GM19035 (cell line): ENCODE measurements around the gene MYZAP.

ENCODE experiments used
- ATAC-seq: cut with Tn5 transposase; IDR thresholded peaks from one replicate; pipeline ENCODE4 v1.9.1; 2021; ENCODE audit not compliant: unreplicated experiment

Gene MYZAP

DNA sequence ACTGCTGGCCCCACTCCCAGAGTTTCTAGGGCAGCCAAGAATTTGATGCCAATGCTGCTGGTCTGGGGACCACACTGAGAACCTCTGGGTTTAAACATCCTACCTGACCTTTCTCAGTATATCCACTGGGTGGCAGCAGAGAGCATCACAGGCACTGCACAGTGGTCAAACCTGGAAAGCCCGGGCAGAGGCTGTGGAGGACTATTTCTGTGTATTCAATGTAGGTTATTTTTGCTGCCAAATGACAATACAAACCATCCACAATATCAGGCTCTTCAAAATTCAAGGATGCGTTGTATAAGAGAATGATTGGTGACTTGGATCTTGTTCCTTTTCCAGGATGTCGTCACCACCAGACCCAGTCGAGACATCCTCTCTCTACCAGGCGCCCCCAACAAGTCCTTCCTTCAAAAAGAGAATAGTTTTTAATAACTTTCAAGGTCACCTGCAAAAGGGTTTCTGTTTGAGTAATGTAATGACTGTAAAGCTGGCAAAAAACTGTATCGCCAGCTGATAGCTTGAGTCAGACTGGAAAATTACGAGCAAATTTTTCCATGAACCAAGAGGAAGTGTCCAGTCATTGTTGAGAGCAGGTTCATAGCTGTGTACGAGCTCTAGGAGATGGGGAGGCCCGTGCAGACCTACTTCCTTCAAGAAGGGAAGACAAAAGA is 30.5 kb upstream of the MYZAP start:
- ATAC-seq: peak; percentile 92

DNA sequence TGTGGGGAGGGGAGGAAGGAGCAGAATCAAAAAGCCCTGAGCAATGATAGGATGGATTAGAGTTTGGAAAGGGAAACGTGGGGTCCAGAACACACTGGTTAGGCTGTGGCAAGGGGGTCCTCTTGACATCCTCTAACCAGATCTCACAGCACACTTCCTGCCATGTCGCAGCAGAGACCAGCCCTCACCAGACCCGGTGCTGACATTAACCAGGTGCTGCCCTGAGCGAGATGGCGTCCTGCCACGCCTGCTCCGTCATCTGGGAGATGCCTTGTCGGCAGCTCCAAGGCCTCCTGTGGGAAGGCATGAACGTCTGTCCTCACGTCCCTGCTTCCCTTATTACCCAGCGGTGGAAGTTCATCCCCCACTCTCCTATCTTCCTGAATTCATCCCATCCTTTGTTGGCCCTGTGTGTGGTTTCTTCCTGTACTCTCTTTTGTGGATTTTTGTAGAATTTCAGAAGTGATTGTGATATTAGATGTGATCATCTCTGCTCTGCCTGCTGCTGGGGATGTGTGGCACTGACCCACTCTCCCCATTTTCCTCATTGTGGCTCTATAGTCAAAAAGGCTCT is 29.4 kb upstream of the MYZAP start:
- no peak for ATAC-seq

DNA sequence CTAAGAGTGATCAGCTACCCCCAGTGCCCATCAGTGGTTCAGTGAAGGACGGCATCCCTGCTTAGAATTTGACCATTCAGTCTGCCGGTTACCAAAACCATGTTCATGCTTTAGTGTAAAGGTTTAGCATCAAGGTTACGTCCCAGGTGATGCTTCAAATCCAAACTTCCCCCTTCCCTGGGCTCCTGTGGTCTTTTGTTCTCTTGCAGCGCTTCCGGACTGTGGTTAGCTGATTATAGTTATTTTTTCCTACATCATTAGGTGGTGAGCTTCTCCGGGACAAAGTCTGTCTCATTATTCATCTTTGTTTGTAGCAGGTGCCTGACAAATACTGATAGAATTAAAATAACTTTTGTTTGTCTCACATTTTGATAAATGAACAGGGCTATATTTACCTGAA is 28.3 kb upstream of the MYZAP start:
- no peak for ATAC-seq

- ATAC-seq: no peak
Observed at GRCh38 chr15:57565311-57565710, 26.4 kb upstream of the MYZAP start.

- ATAC-seq: no peak
Observed at GRCh38 chr15:57566834-57567233, 24.9 kb upstream of the MYZAP start.

GRCh38 chr15:57567891-57568290 is 23.8 kb upstream of the MYZAP start:
- ATAC-seq: no peak

- ATAC-seq: no peak
Observed at GRCh38 chr15:57568299-57568698, 23.4 kb upstream of the MYZAP start.

GRCh38 chr15:57570340-57570739 is 21.4 kb upstream of the MYZAP start:
- ATAC-seq: no peak

GRCh38 chr15:57570994-57571393 is 20.7 kb upstream of the MYZAP start:
- no peak for ATAC-seq

DNA sequence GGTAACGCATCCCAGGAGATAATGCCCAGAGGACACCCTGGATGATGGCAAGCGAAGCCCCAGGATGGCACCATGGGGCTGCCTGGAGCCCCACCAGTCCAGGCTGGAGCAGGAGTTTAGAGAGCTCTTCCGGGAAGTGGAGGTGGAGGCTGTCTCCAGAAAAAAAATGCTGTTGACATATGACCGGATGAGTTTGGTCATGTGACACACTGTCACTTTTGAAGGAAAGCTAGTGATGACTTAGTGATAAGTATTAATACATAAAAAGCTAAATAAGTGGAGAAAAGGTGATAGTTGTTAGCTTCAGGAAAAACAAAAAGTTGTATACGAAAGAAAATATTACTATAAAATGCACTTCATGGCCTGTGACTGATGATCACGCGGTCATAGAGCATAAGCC is 20.0 kb upstream of the MYZAP start:
- ATAC-seq: no peak

GRCh38 chr15:57572468-57572867 is 19.2 kb upstream of the MYZAP start:
- ATAC-seq: no peak

- no peak for ATAC-seq
Observed at GRCh38 chr15:57573151-57573550, 18.6 kb upstream of the MYZAP start.

GRCh38 chr15:57575363-57575762 is 16.3 kb upstream of the MYZAP start:
- no peak for ATAC-seq

DNA sequence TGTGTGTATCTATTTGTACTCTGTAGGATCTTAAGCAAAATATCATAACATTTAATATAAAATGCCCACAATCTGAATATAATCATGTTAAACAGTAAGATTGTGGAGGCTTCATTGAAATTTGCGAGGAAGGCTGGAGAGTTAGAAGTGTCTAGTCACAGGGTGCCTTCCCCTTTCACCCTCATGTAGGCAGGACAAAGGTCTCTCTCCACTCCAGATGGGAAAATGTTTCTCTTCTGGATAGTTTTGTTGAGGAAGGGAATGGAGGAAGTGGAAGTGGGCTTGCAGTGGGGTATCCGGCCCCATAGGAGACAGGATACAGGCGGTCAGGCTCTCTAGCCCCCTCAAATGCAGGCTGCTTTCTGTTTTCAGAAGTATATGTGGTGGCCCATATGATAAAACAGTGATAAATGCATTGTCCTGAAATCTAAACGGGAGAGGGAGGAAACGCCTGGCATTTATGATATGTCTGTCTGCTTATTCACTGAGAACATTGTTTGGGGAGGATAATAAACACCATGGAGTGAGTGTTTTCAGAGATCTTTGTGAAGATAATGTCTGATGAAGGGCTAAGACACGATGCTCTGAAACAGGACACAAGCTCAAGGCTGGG is 13.3 kb upstream of the MYZAP start:
- ATAC-seq: no peak

GRCh38 chr15:57580428-57580827 is 11.3 kb upstream of the MYZAP start:
- ATAC-seq: no peak

DNA sequence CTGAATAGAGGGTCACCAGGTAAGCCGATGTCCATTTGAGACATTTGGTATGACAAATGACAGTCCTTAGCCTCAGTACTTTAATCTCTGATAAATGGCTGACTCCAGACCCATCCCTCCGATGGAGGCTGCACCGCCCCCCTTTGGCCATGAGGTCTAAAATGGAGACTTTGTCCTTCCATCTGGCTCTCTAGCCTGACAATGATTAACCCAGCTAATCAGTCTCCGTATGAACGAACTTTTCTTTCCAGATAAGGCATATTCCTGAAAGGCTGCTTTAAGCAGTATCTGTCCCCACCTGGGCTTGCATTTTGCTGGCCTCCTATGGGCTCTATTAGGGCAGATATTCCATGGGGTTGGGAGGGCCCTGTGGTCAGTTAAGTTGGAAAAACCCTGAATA is 10.8 kb upstream of the MYZAP start:
- ATAC-seq: no peak

- no peak for ATAC-seq
Observed at GRCh38 chr15:57582090-57582489, 9.6 kb upstream of the MYZAP start.

DNA sequence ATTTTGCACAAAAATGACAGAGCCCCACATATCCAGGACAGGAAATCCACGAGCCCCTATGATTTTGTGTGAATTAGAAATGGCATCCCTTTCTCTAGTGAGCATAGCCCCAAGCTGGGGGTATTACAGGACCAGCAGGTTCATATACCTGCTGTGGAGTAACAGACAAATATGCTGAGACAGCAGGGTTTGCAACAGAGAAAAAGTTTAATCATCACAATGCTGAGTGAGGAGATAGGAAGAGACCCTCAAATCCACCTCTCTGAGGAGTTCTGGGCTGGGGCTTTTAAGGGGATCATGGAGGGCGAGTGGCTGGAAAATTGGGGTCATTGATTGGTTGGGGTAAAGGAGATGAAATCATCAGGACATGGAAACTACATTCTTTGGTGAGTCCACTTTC is 8.4 kb upstream of the MYZAP start:
- ATAC-seq: no peak

- ATAC-seq: no peak
Observed at GRCh38 chr15:57583720-57584119, 8.0 kb upstream of the MYZAP start.

DNA sequence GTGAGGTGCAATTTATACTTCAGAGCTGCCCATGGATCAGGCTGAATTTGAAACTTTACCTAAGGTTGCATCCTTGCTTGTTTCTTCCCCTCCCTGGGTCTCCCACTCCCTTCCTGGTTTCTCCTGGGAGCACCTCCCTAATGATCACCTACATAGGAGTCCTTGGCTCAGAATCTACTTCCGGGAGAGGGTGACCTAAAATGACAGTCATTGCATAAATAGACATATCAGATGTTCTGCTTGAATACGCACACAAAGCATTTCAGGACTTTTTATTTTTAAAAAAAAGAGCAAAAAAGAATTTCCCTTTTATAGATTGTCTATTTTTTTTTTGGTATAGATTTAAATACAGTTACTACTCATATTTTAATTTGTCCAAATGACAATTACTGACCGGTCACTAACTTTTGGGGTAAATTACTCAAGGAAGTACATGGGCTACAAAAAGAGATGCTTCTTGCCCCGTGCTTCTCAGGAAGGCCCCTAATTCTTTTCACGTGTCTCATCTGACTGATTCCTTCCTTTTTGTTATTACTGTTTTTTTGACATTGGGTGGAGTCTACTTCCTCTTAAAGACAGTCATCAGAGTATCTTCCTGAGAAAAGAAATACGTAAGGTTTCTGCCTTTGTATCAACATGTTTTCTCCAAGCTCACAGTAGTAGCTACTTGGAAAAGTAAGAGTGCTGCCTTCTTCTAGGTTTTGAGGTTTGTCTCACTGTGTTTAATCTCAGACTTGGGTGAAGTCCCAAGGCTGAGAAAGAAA is 4.9 kb upstream of the MYZAP start:
- no peak for ATAC-seq

DNA sequence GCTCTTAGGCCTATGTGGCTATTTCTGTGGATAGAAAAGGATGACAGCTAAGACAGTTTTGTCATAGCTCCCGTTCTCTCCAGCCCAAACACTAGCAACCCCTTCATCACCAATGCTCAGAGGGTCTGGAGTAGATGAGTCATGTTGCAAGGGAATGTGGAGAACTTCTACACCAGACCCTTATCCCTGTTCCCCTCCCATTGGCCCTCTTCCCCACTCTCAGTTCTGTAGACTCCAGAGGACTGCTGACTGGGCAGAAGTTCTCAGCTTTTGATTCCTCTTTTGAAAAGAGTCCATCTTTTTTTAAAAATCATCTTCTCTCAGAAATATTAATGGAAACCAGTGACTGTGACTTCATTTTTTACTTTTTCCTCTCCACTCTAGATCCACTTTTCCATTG is 2.4 kb upstream of the MYZAP start:
- ATAC-seq: no peak

DNA sequence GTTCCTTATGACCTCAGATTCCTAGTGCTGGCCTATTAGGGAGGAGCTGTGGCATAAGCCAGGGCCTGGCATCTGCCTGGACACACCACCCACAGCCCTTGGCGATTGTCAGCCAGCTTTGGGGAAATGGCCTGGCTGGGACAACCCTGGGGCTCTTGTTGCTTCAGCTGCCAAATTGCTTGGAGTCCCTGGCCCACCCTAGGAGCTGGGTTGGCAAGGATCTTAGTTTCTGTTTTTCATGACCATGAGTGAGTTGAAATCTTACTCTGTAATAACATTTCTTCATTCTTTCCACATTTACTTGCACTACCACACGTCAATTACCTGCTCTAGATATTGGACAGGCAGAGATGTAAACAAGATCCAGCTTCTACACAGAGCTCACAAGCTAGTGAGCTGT is 1.9 kb upstream of the MYZAP start:
- no peak for ATAC-seq
